Measurements from ENCODE around the gene OR2A14.

DNA sequence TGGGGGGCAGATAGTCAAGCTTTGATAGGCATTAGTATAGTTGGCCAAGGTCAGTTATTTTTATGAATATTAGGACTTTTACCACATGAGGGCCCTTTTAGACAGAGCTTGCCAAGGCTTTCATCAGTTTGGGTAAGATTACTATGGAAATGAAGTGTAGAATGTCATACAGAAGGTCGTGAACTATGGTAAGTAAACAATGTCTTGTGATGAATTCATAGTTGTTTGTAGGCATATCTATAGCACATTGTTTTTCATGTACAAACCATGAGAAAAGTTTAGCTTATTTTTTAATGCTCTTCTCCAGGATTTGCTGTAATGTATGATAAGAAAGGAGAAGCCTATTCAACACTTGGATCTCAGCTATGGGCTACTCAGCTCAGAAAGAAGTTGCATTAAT, 9.3 kb upstream of the OR2A14 start:
- TF ChIP-seq, protein P1, sequence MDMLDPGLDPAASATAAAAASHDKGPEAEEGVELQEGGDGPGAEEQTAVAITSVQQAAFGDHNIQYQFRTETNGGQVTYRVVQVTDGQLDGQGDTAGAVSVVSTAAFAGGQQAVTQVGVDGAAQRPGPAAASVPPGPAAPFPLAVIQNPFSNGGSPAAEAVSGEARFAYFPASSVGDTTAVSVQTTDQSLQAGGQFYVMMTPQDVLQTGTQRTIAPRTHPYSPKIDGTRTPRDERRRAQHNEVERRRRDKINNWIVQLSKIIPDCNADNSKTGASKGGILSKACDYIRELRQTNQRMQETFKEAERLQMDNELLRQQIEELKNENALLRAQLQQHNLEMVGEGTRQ (IDR thresholded peaks at IDR 0.05; ENCODE audit: low read depth, low read length): no peak
- TF ChIP-seq, protein P2, sequence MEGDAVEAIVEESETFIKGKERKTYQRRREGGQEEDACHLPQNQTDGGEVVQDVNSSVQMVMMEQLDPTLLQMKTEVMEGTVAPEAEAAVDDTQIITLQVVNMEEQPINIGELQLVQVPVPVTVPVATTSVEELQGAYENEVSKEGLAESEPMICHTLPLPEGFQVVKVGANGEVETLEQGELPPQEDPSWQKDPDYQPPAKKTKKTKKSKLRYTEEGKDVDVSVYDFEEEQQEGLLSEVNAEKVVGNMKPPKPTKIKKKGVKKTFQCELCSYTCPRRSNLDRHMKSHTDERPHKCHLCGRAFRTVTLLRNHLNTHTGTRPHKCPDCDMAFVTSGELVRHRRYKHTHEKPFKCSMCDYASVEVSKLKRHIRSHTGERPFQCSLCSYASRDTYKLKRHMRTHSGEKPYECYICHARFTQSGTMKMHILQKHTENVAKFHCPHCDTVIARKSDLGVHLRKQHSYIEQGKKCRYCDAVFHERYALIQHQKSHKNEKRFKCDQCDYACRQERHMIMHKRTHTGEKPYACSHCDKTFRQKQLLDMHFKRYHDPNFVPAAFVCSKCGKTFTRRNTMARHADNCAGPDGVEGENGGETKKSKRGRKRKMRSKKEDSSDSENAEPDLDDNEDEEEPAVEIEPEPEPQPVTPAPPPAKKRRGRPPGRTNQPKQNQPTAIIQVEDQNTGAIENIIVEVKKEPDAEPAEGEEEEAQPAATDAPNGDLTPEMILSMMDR (conservative IDR thresholded peaks at IDR 0.05; ENCODE audit: low read depth, low read length): no peak
- no peak for TF ChIP-seq NFE2L2 (IDR thresholded peaks at IDR 0.05; ENCODE audit: low read depth, low read length)
- no peak for TF ChIP-seq POLR2A (IDR thresholded peaks at IDR 0.05; ENCODE audit: low read depth, low read length)
- TF ChIP-seq RFX5 (IDR thresholded peaks at IDR 0.05; ENCODE audit: low read depth, low read length): no peak
- no peak for TF ChIP-seq MXI1 (IDR thresholded peaks at IDR 0.05; ENCODE audit: borderline replicate concordance, low read depth, low read length)
- no peak for TF ChIP-seq MAFK (IDR thresholded peaks at IDR 0.05; ENCODE audit: low read depth, low read length)
